NB4 (cell line): ENCODE results near the gene RAB13.
"Not testable (repeated sequence)": the region's sequence is repeated elsewhere in the genome, so short reads cannot be mapped to it uniquely, and the experiment has no call there.

ENCODE experiments used
- TF ChIP-seq, protein P1 (sequence below): IDR thresholded peaks from one replicate; pipeline ENCODE4 v1.5.1; 2012; ENCODE audit warnings: low read depth, low read length
- TF ChIP-seq, protein P2 (sequence below): IDR thresholded peaks from 2 replicates; pipeline ENCODE4 v1.6.1; 2011; ENCODE audit warnings: low read depth, low read length

GRCh38 chr1:154012543-154012942 is 26.4 kb upstream of the RAB13 start:
- TF ChIP-seq, protein P1, sequence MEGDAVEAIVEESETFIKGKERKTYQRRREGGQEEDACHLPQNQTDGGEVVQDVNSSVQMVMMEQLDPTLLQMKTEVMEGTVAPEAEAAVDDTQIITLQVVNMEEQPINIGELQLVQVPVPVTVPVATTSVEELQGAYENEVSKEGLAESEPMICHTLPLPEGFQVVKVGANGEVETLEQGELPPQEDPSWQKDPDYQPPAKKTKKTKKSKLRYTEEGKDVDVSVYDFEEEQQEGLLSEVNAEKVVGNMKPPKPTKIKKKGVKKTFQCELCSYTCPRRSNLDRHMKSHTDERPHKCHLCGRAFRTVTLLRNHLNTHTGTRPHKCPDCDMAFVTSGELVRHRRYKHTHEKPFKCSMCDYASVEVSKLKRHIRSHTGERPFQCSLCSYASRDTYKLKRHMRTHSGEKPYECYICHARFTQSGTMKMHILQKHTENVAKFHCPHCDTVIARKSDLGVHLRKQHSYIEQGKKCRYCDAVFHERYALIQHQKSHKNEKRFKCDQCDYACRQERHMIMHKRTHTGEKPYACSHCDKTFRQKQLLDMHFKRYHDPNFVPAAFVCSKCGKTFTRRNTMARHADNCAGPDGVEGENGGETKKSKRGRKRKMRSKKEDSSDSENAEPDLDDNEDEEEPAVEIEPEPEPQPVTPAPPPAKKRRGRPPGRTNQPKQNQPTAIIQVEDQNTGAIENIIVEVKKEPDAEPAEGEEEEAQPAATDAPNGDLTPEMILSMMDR: not testable (repeated sequence)
- TF ChIP-seq, protein P2, sequence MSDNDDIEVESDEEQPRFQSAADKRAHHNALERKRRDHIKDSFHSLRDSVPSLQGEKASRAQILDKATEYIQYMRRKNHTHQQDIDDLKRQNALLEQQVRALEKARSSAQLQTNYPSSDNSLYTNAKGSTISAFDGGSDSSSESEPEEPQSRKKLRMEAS: not testable (repeated sequence)
